Pons (tissue), 1 donor: Measurements from ENCODE around the gene BRD4.
"Not testable (repeated sequence)": the region's sequence is repeated elsewhere in the genome, so short reads cannot be mapped to it uniquely, and the experiment has no call there.

Source experiments
- DNase-seq: peaks from one replicate; pipeline ENCODE4 v3.0.0-alpha.2; 2016; ENCODE audit warnings: low spot score

BRD4 gene

DNA sequence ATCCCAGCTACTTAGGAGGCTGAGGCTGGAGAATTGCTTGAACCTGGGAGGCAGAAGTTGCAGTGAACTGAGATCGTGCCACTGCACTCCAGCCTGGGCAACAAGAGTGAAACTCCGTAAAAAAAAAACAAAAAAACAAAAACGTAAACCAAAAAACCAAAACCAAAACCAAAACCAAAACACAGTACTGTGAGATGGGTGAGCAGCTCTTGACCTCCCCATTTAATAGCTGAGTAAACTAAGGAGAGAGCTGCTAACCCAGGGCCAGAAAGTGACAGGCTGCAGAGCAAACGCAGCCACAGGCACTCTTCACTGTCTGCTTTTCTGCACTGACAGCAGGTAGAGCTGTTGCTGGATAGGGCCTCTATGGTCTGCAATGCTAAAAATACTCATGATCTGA is 27.7 kb upstream of the BRD4 start:
- not testable (repeated sequence) for DNase-seq

DNA sequence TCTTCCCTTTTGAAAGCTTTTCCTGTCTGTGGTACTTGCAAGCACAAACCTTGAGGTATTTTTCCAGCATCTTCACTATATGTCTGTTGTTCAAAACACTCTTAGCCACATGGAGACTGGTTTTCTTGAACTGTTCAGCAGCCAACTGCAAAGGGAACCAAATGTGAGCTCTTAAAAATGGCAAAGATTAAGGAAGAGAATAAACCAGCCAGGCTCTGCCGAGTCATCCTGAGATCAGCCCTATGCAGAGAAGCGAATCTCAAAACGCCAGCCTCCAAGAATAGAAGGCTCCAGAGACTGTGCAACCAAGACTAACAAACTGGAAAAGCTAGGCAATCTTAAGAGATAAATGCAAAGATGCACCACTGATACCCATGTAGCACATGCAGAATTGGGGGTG is 26.6 kb upstream of the BRD4 start:
- DNase-seq: no peak

DNA sequence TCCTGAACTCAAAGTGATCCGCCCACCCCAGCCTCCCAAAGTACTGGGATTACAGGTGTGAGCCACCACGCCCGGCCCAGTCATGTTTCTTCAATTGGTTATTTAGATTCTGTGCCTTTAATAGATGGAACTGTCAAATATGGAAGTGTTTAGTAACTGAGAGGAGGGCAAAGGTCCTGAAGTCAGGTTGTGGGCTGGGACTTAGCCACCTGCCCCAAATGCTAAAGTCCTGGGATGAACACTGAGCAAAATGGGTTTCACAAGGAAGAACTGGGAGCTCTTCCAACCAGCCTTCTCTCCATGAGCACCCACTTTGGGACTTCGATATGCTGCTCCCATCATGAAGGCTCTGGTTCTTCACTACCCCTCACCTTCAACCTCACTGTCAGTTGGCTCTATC is 25.6 kb upstream of the BRD4 start:
- DNase-seq: no peak

DNA sequence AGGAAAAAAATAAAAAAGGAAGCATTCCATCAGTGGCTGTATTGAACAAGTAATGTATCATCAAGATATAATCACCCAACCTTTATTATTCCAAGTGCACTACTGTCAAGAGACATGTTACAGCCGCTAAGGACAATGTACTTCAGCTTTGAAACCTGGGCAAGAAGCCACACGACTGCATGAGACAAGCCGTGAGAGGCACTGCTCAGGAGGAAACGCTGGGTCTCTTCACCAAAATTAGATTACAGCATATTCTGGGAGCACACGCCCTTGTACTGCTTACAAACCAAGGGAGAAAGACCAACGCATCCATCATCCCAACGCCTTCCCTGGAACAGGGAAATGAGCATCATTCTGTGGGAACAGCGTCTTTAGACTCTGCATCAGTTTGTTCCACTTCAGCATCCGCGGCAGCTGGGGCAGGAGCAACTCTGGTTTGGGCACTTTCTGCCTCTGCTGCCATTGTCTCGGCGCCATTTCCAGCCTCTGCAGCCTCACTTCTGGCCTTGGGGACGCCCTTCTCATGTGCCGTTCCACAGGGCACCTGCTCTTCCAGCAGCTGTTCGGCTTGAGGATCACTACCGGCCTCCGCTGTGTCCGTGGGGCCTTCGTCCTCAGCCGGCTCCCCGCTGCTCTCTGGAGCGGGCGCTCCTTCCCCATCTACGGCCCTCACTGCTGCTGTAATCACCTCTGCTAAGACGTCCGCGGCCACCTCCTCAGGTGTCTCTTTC is 22.4 kb upstream of the BRD4 start:
- no peak for DNase-seq

DNA sequence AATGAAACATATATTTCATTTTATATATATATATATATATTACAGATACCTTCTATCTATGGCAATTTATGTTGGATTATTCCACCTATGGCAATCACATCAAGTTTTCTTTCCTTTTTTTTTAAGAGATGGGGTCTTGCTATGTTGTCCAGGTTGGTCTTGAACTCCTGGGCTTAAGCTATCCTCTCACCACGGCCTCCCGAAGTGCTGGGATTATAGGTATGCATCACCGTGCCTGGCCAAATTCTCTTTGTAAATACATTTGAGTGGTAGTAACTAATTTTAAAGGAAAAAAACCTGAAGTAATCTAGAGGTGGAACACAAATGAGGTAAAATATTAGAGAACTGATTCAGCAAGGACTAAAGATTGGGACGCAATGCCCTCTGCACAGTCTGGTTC is 21.6 kb upstream of the BRD4 start:
- no peak for DNase-seq

DNA sequence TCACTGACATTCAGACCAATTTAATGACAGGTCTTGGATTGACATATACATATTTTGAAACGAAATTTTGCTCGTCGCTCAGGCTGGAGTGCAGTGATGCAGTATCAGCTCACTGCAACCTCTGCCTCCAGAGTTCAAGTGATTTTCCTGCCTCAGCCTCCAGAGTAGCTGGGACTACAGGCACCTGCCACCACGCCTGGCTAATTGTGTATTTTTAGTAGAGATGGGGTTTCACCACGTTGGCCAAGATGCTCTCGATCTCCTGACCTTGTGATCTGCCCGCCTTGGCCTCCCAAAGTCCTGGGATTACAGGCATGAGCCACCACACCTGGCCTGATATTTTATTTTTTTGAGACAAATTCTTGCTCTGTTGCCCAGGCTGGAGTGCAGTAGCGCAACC is 20.2 kb upstream of the BRD4 start:
- DNase-seq: not testable (repeated sequence)

DNA sequence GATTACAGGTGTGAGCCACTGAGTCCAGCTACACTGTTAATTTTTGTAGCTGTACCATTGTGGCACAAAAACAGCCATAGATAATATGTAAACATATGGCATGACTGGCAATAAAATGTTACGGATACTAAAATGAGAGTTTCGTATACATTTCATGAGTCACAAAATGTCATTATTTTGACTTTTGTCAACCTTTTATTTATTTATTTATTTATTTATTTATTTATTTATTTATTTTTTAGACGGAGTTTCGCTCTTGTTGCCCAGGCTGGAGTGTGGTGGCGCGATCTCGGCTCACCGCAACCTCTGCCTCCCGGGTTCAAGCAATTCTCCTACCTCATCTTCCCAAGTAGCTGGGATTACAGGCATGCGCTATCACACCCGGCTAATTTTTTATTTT is 9.0 kb upstream of the BRD4 start:
- not testable (repeated sequence) for DNase-seq

DNA sequence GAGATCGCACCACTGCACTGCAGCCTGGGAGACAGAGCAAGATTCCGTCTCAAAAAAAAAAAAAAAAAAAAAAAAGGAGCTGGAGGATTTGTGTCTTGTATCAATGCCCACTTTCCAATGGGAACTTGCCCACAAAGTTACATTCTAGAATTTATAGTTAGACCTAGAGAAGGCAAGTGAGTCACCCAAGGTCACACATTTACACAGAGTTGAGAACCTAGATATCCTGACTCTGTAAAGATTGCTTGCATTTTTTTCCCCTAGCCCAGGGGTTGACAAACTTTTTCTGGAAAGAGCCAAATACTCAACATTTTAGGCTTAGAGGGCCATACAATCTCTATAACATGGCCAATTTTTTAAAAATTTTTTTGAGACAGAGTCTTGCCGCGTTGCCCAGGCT is 7.7 kb upstream of the BRD4 start:
- no peak for DNase-seq

DNA sequence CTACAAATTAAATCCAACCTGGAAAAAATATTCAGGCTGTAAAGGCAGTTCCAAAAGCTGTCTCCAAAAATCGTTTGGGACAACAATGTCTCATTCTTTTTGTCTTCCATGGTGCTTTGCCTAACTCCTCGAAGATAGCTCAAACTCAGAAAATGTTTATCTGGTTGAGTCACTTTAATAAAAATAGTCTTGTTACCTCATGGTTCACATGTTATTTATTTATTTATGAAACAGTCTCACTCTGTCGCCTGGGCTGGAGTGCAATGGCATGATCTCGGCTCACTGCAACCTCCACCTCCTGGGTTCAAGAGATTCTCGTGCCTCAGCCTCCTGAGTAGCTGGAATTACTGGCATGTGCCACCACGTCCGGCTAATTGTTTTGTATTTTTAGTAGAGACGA is 4.9 kb upstream of the BRD4 start:
- DNase-seq: no peak

DNA sequence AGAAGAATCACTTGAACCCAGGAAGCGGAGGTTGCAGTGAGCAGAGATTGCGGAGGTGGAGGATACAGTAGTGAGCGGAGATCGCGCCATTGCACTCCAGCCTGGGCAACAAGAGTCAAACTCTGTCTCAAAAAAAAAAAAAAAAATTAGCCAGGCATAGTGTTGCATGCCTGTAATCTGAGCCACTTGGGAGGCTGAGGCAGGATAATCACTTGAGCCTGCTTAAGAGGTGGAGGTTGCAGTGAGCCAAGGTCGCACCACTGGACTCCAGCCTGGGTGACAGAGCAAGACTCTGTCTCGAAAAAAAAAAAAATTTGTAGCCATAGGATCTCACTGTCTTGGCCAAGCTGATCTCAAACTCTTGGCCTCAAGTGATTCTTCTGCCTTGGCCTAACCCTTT is 3.7 kb upstream of the BRD4 start:
- not testable (repeated sequence) for DNase-seq

DNA sequence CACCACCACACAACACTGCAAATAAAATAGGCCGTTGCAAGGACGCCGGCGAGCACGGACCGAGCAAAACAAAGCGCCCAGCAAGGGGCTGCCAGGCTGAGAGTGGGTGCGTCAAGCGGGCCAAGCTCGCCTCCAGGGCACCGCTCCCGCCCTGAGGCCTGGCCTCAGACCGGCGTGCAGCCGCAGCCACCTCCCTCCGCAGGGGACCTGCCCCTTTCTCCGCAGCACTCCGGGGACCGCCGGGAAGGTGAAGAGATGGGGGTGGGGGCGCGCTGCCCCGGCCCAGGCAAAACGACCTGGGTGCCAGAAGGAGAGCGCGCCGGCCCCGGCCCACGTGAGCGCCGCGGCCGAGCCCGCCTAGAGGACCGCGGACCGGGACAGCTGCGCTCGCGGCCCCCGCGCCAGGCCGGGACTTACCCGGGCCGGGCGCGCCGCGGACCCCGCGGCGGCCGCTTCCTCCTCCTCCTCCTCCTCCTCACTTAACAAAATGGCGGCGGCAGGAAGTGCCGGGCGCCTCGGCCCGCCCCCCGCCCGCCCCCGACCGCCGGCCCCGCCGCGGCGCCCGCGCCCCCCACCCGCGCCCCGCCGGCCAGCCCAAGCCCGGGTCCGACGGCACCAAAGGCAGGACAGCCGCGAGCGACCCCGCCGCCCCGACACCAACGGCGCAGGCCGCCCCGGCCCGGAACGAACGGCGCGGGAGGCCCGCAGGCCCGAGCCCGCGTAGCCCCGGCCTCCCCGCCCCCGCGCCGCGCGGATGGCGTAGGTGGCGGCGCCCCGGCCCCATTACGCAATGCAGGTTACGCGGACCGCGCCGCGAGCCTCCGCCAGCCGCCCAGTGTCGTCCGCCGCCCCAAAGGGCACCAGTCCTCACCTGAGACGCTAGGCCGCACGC is 674 bp downstream of the BRD4 start:
- DNase-seq: no peak

DNA sequence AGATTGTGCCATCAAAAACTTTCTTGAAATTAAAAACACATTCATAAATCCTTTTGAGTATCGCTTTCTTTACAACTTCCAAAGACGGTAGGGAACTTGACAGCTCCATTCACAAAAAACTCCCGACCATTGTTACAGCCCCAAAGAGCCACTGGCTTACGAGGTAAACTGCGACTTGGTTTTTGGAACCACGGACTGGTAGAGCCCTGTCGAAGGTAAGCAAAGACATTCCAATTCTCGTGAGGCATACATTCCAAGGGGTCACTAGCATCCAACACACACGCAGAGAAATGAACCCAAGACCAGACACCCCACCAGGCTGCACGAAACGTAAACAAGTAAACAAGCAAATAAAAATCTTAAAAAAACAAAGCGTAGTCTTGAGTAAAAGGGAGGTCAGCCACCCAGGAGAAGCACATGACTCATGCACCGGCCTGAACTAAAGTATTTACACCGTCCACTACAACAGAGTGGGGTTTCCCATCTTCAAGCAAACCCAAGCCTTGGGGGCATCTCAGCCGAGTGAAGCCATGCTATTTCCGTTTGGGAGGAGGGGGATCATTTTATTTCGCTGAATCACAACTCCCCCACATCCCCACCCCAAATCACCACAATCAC is 1.4 kb downstream of the BRD4 start:
- no peak for DNase-seq

DNA sequence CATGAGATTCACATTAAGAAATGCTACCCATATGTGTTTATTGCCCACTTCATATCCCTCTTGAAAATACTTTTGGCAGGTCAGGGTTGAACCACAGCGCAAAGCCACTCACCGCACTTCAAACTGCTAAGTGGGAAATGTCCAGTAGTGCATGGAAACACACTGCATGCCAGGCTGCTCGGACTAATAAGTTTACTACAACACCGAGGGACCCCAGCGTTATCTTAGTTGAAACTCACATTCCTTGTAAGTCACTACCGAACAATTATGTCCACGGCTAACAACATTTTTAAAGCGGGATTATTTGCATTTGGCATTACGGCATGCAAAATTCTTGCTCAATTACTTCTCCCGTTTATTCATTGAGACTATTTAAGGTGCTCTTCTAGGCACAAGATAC is 4.0 kb downstream of the BRD4 start:
- no peak for DNase-seq

DNA sequence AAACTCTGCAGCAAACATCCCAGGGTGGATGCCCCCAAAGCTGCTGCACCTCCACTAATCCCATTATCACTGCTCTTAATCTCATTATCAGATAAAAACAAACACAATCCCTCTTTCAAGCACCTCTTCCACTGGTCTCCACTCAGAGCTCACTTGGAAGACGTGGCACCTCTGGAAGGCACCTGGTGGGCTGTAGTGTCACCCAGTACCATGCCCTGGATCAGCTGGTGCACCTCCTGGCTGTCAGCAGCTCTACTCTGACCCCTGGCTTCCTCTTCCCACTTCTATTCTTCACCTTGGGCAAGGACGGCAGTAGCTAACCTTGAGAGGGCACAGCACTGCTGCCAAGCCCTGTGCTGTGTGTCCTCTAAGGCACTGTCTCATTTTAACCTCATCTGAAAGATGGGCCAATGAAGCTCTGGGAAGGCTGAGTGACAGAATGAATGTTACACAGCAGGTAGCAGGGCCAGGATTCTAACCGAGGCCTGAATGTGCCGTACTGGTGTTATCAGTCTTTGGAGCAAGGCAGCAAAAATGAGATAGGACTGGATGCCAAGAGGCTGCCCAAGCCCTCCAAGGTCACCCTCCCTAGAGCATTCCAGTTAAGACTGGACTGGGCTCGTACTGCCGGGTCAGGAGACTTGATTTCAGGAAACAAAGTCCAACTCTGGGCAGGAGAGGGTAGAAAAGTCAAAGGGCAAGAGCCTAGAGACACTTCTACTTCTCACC is 7.4 kb downstream of the BRD4 start:
- DNase-seq: no peak

DNA sequence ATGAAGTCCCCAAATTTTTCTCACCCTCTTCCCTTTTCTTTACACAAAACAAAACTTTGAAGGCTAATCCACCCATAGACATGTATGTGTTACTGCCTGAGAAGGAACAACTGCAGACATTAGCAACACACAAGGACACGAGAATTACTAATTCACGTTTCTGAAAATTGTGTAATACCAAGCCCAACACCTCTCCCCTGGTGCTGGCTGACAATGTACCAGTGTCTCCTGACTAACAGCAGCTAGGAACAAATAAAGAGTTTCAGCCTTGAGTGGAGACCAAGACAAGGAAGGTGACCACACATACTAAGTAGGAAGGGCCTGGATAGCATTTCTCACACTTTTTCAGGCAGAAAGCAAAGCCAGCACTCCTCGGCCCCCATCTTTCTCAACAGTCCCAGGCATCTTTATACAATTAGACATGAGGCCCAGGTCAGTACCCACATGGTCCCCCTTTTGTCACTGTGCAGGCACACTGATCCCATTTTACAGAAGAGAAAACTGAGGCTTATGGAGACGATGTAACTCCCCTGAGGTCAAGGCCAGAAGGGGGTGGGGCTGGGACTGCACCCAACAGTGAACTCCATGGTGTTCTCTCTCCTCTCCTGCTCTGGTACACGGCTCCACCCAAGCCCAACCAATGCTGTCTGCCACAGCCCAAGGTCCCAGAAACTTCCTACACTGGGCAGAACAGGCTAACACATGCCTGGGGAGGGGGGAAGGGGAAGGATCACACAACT is 8.7 kb downstream of the BRD4 start:
- DNase-seq: no peak

DNA sequence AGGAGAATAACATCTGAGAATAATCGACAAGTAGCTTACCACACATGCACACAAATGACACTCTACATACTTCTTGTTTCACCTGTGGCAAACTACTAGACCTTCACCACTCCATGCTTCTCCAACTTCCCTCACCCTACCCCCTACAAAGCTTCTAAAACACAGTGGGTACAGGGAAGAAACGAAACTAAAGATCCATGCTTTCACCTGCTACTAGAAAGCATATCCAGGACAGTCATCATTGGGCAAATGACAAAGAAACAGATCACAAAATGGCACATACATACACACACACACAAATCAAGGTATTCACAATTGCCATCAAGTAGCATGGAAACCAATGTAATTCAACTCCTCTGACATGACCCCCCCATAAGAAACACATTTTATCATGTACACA is 10.6 kb downstream of the BRD4 start:
- no peak for DNase-seq

DNA sequence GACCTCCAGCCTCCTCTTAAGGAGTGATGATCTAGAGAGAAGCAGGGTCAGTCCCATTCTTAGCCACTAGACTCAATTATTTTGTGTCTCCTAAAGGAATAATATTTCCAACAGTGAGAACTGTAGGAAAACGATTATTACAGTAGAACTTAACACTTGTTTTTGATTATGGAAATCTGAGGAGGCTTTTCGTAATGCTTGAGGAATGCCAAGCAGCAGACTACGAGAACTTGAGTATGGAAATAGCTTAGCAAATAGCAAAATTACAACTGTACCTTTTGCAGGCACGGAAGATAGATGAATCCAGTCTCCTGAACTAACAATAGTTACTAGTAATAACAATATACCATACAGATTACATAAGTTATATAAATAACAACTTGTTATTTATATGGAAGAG is 12.2 kb downstream of the BRD4 start:
- DNase-seq: no peak

DNA sequence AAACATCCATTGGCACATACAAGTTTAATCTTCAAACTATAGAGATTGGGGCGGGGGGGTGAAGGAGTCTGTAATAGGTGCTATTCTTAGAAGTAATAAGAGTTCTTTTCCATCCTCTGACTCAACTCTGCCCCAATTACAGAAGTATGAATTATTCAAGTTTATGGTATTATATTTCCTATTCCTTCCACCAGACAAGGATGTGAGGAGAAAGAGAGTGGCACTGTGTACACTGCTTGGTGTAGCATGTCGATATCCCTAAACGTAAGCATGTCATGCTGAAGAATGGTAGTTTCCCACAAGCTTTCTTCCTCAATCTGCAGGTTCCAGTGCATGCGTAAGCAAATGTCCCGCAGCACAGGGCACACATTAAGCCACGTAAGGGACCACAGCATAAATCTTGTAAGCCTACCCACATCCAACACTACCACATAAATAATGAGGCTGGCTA is 14.1 kb downstream of the BRD4 start:
- DNase-seq: no peak

DNA sequence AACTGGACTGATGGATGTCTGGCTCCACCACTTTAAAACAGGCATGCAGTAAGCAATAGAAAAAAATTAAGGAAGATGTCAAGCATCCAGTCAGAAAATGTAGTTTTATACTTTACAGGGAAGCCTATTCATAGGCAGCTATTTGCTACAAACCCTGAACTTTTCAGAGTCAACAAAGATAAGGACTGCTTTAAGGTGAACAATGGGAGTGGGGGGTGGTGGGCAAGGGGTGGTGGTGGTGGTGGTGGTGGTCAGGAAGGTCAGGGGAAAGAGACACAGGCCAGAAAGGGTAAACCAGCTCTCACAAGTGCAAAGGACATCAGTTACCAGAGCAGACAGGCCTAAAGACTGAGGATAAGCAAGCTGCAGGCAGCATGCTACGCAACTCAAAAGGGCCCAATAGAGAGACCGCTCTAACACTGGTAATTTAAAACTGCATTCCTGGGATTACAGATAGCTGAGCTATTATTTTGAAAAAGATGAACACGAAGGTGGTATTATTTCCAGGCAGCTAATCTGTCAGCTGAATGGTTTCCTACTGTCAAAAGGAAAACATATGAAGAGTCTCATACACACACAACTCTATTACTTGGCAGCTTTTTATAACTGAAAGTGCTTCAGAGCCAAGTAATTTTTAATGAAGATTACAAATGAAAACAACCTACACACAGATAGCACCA is 14.8 kb downstream of the BRD4 start:
- no peak for DNase-seq

DNA sequence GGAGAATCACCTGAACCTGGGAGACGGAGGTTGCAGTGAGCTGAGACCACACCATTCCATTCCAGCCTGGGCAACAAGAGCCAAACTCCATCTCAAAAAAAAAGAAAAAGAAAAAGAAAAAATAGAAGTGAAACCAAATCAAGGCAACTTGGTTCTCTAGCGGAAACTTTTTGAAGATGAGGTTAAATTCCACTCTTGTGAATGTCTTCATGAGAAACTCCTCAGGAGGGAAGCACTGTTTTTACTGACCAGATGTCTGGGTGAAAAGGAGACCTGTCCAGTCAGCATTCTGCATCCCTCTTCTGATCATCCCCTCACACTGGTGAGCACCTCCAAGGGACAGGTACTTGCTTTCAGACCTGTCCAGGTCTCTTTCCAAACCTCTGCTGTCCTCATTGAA is 15.8 kb downstream of the BRD4 start:
- no peak for DNase-seq

DNA sequence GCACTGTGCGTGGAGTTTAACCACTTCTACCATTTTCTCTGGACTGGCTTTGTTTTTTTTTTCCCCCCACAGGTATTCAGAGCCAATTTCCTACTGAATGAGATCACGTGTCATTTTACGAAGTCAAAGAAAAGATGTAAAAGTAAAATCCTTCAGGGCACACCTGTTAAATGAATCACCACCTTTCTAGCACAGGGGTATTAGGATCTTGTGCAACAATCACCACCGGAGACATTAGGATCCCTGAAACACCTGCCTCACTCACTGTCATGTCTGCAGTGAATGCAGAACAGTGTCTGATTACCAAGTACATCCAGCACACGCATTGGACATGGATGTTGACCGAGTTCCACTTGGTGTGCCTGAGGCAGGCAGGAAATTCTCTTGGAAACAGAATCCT is 17.2 kb downstream of the BRD4 start:
- DNase-seq: no peak
